Heart left ventricle (tissue), 16 donors: ENCODE measurements around the gene C1QTNF6. TPM values are rescaled to one million over a fixed set of nuclear protein-coding genes. Genes with fewer than 3 reads are reported as not detected.
A peak's percentile ranks its signal among the peaks of the same experiment; 100 is the strongest.

ENCODE experiments used
- ATAC-seq, 4 donors: fragments of 200-7000 bp; cut with Tn5 transposase; one replicate each; pipeline ENCODE4 v1.9.1; 2020 to 2022; ENCODE audit warnings: moderate library complexity in 4 of 4, mild to moderate bottlenecking in 3 of 4, moderate number of reproducible peaks in 1 of 4
- DNase-seq, 5 donors: peaks; one replicate each; pipeline ENCODE4 v3.0.0-alpha.2; 2020
- H3K27ac ChIP-seq, 12 donors: fragments of 200-600 bp; sonication (generic) in 4 of 12; one replicate each; pipeline versions ENCODE4 v1.5.0 to v1.8.0; 2016 to 2022; ENCODE audit warnings: mild to moderate bottlenecking in 2 of 12
- H3K27me3 ChIP-seq, 9 donors: fragments of 200-600 bp; sonication (generic) in 2 of 9; one replicate each; pipeline versions ENCODE4 v1.5.1 to v1.8.0; 2016 to 2022; ENCODE audit warnings: mild to moderate bottlenecking in 3 of 9
- H3K36me3 ChIP-seq, 9 donors: fragments of 200-600 bp; sonication (generic) in 2 of 9; one replicate each; pipeline versions ENCODE4 v1.5.0 to v1.8.0; 2018 to 2022; ENCODE audit warnings: mild to moderate bottlenecking in 2 of 9
- H3K4me1 ChIP-seq, 12 donors: fragments of 200-600 bp; sonication (generic) in 4 of 12; one replicate each; pipeline versions ENCODE4 v1.5.0 to v1.8.0; 2016 to 2022; ENCODE audit warnings: mild to moderate bottlenecking in 3 of 12
- H3K4me3 ChIP-seq, 12 donors: fragments of 200-600 bp; sonication (generic) in 4 of 12; one replicate each; pipeline versions ENCODE4 v1.5.0 to v1.8.0; 2017 to 2022; ENCODE audit warnings: mild to moderate bottlenecking in 9 of 12, moderate library complexity in 4 of 12
- H3K9me3 ChIP-seq, 12 donors: fragments of 200-600 bp; sonication (generic) in 4 of 12; one replicate each; pipeline versions ENCODE4 v1.5.0 to v1.8.0; 2016 to 2022; ENCODE audit warnings: mild to moderate bottlenecking in 1 of 12
- POLR2A ChIP-seq, 2 donors: fragments of 450-650 bp; IDR thresholded peaks; one replicate each; pipeline ENCODE4 v1.6.1; 2017; ENCODE audit warnings: antibody characterized with exemption in 2 of 2, mild to moderate bottlenecking in 2 of 2, moderate library complexity in 2 of 2
- WGBS, 4 donors: extraction: QIAGEN DNeasy Blood & Tissue Kit in 2 of 4; methylation state at CpG; one replicate each; pipeline versions ENCODE4 v1.1.5 to v1.1.7; 2013 to 2018; 5-methylcytosine and 5-hydroxymethylcytosine counted together
- intact Hi-C, 10 donors: fragments of 100-400 bp; cut with DNase I; formaldehyde crosslinking; loops; one replicate each; pipeline versions ENCODE4 v1.11.1 to v1.14.2; 2022
- polyA plus RNA-seq, 2 donors: library from polyadenylated mRNA; stranded (reverse); fragments of 200-250 nt; gene quantifications; one replicate each; pipeline ENCODE4 v1.2.3, GENCODE V29; 2013
- total RNA-seq, 9 donors: library from RNA; depleted of rRNA in 2 of 9; stranded (reverse); fragments of >200 nt in 2 of 9; fragmentation: NEBNext Ultra II Directional in 3 of 9; extraction: Animal tissue kit (Norgen Biotek cat#: 25700) in 3 of 9; gene quantifications; one replicate each; pipeline versions ENCODE4 v1.1.0 to v1.2.4, GENCODE V29; 2016 to 2023
- TF ChIP-seq, protein P1 (sequence below), 12 donors: fragments of 200-600 bp; sonication (generic) in 4 of 12; IDR thresholded peaks; one replicate each; pipeline versions ENCODE4 v1.5.0 to v1.8.0; 2018 to 2022; ENCODE audit warnings: antibody characterized with exemption in 12 of 12, mild to moderate bottlenecking in 5 of 12
- donor health status: ischemic (EF 13 %, LVEDD 7.1; RV severe dilation, severe dysfunction).
- donor health status: healthy with polysubstance abuse.
- donor health status: DM: no; HTN: yes; CAD: no.
- donor health status: DM: no; HTN: no; CAD: no.
- donor health status: ischemic (EF 25% LVEDD 6.9; RV normal size, moderate dysfunction).
- donor health status: ischemic (EF 25% LVEDD 5.7; RV mildly dilated, moderate dysfunction).
- donor health status: healthy.
- donor health status: DM: yes; HTN: yes; CAD: no.
- donor health status: ischemic (EF 35%, LVEDD 5.7; RV mildly dilated, moderate dysfunction).
- donor health status: nonischemic (EF 11% LVEDD 7.7; RV severe dilation, severe dysfunction).
- donor health status: DM: yes; HTN: yes; CAD: no.
- donor health status: PGD.
- donor health status: ischemic (EF 29% LVEDD 5.4; RV normal size, mild dysfunction).
- donor health status: nonischemic (EF 23%, LVEDD 6.1; RV moderate dilation, normal function).

The C1QTNF6 gene
- total and polyA plus RNA-seq, 11 donors = 0.31 to 11.9 (median 1.4) TPM

GRCh38 chr22:37141971-37142370 is 46.1 kb downstream of the C1QTNF6 start:
- Histone ChIP-seq H3K27me3 (peaks cover 0 to 33% (median 4%) of the 10 kb centered on the region in 9 donors), H3K4me1 (peaks cover 0 to 6% (median 0%) of the 10 kb centered on the region in 12 donors), H3K4me3 (no peak overlapping the region), H3K36me3 (no peaks in the 10 kb centered on the region), H3K9me3 (no peaks in the 10 kb centered on the region), H3K27ac (no peak overlapping the region)
- WGBS, 4 donors = 55 to 58% (median 58%) methylated on average over 3 to 6 of the region's 6 CpGs
- no peak for TF ChIP-seq POLR2A (IDR thresholded peaks at IDR 0.05)
- TF ChIP-seq, protein P1, sequence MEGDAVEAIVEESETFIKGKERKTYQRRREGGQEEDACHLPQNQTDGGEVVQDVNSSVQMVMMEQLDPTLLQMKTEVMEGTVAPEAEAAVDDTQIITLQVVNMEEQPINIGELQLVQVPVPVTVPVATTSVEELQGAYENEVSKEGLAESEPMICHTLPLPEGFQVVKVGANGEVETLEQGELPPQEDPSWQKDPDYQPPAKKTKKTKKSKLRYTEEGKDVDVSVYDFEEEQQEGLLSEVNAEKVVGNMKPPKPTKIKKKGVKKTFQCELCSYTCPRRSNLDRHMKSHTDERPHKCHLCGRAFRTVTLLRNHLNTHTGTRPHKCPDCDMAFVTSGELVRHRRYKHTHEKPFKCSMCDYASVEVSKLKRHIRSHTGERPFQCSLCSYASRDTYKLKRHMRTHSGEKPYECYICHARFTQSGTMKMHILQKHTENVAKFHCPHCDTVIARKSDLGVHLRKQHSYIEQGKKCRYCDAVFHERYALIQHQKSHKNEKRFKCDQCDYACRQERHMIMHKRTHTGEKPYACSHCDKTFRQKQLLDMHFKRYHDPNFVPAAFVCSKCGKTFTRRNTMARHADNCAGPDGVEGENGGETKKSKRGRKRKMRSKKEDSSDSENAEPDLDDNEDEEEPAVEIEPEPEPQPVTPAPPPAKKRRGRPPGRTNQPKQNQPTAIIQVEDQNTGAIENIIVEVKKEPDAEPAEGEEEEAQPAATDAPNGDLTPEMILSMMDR (IDR thresholded peaks at IDR 0.05) = no peak
- ATAC-seq (no peak), DNase-seq (peak in 1 of 5 donors; percentile 49)
- intact Hi-C loops = no loop called here

DNA sequence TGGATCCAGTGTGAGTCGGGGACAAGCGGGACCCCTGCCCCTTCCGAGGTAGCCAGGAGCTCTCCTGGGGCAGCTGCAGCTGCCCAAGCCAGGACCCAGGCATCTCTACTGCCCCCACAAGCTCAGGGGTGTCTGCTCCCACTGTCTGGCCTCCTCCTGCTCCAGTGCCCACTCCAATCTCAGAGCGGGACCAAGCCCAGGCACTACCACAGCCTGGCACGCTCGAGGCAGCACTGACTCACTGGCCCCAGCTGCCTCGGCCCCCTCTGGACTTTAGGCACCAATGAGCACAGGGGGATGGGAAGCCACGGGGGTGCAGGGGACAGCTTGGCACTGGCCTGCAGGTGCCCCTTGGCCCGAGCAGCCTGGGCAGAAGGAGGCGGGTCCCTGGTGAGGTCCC is 46.6 kb downstream of the C1QTNF6 start:
- H3K4me3 ChIP-seq = no peak overlapping the region
- WGBS, 4 donors = 87 to 96% (median 90%) methylated on average over 7 to 10 of the region's 10 CpGs
- no peaks in the 10 kb centered on the region for H3K36me3 ChIP-seq
- TF ChIP-seq, protein P1 (IDR thresholded peaks at IDR 0.05) = no peak
- no peak for TF ChIP-seq POLR2A (IDR thresholded peaks at IDR 0.05)
- H3K4me1 ChIP-seq = peaks cover 0 to 6% (median 0%) of the 10 kb centered on the region in 12 donors
- no peak for DNase-seq
- intact Hi-C loops = no loop called here
- H3K9me3 ChIP-seq = no peaks in the 10 kb centered on the region
- ATAC-seq = no peak
- H3K27ac ChIP-seq = no peak overlapping the region
- peaks cover 0 to 33% (median 4%) of the 10 kb centered on the region in 9 donors for H3K27me3 ChIP-seq

GRCh38 chr22:37140686-37141323 is 47.2 kb downstream of the C1QTNF6 start:
- no peaks in the 10 kb centered on the region for H3K36me3 ChIP-seq
- no peak overlapping the region for H3K27ac ChIP-seq
- H3K4me3 ChIP-seq = no peak overlapping the region
- peaks cover 0 to 6% (median 0%) of the 10 kb centered on the region in 12 donors for H3K4me1 ChIP-seq
- peaks cover 0 to 28% (median 4%) of the 10 kb centered on the region in 9 donors for H3K27me3 ChIP-seq
- DNase-seq = no peak
- no peaks in the 10 kb centered on the region for H3K9me3 ChIP-seq
- TF ChIP-seq POLR2A (IDR thresholded peaks at IDR 0.05) = no peak
- TF ChIP-seq, protein P1 (IDR thresholded peaks at IDR 0.05) = no peak
- 82 to 96% (median 88%) methylated on average over 4 to 16 of the region's 16 CpGs for WGBS, 4 donors
- intact Hi-C loops = no loop called here
- no peak for ATAC-seq

- ATAC-seq = no peak
Observed at GRCh38 chr22:37139762-37140161, 48.3 kb downstream of the C1QTNF6 start.

More at GRCh38 chr22:37139762-37140161, 48.3 kb downstream of the C1QTNF6 start:
- intact Hi-C loops = no loop called here
- no peaks in the 10 kb centered on the region for H3K36me3 ChIP-seq
- no peak overlapping the region for H3K4me3 ChIP-seq
- no peaks in the 10 kb centered on the region for H3K4me1 ChIP-seq
- DNase-seq = no peak
- H3K27ac ChIP-seq = no peak overlapping the region
- H3K9me3 ChIP-seq = no peaks in the 10 kb centered on the region
- peaks cover 0 to 22% (median under 1%) of the 10 kb centered on the region in 9 donors for H3K27me3 ChIP-seq
- TF ChIP-seq, protein P1 (IDR thresholded peaks at IDR 0.05) = no peak
- TF ChIP-seq POLR2A (IDR thresholded peaks at IDR 0.05) = no peak
- 50 to 72% (median 69%) methylated on average over 5 to 7 of the region's 7 CpGs for WGBS, 4 donors
